GM18520 (cell line): Measurements from ENCODE around the gene PDE9A.

Experiments used
- ATAC-seq: cut with Tn5 transposase; IDR thresholded peaks from one replicate; pipeline ENCODE4 v1.9.1; 2021; ENCODE audit not compliant: unreplicated experiment

PDE9A gene

GRCh38 chr21:42655796-42656770 lies 2.7 kb downstream of the PDE9A start:
- ATAC-seq = no peak

- no peak for ATAC-seq
Observed at GRCh38 chr21:42656872-42657271, 3.5 kb downstream of the PDE9A start.

GRCh38 chr21:42657676-42658319 lies 4.4 kb downstream of the PDE9A start:
- ATAC-seq = no peak

- no peak for ATAC-seq
Observed at GRCh38 chr21:42658320-42659105, 5.1 kb downstream of the PDE9A start.

GRCh38 chr21:42659416-42660117 lies 6.1 kb downstream of the PDE9A start:
- no peak for ATAC-seq

GRCh38 chr21:42660118-42660470 lies 6.7 kb downstream of the PDE9A start:
- ATAC-seq = no peak

GRCh38 chr21:42661688-42662429 lies 8.4 kb downstream of the PDE9A start:
- no peak for ATAC-seq

GRCh38 chr21:42662430-42663199 lies 9.2 kb downstream of the PDE9A start:
- no peak for ATAC-seq

- ATAC-seq = no peak
Observed at GRCh38 chr21:42663200-42663750, 9.9 kb downstream of the PDE9A start.

- no peak for ATAC-seq
Observed at GRCh38 chr21:42663860-42664535, 10.6 kb downstream of the PDE9A start.

- no peak for ATAC-seq
Observed at GRCh38 chr21:42664614-42665013, 11.2 kb downstream of the PDE9A start.

- no peak for ATAC-seq
Observed at GRCh38 chr21:42665026-42665425, 11.6 kb downstream of the PDE9A start.

GRCh38 chr21:42665484-42665883 lies 12.1 kb downstream of the PDE9A start:
- no peak for ATAC-seq

- no peak for ATAC-seq
Observed at GRCh38 chr21:42666023-42666747, 12.8 kb downstream of the PDE9A start.

GRCh38 chr21:42666925-42667324 lies 13.5 kb downstream of the PDE9A start:
- no peak for ATAC-seq

GRCh38 chr21:42668298-42668992 lies 15.0 kb downstream of the PDE9A start:
- ATAC-seq = no peak

- ATAC-seq = no peak
Observed at GRCh38 chr21:42669041-42669440, 15.6 kb downstream of the PDE9A start.
